H9 (cell line): ENCODE results near the gene SEMA3C. TPM values are rescaled to one million over a fixed set of nuclear protein-coding genes. Genes with fewer than 3 reads are reported as not detected.

Experiments used
- DNase-seq: peaks from one replicate; pipeline ENCODE4 v3.0.0-alpha.2; 2017
- H2AFZ ChIP-seq: one replicate; pipeline ENCODE4 v1.6.1; 2013; ENCODE audit warnings: mild to moderate bottlenecking, low read length, control low read depth, moderate library complexity
- H2AK5ac ChIP-seq: 2 replicates; pipeline ENCODE4 v1.6.1; 2013; ENCODE audit warnings: low read length, control low read depth, mixed read lengths; ENCODE audit not compliant: insufficient read length
- H2BK120ac ChIP-seq: one replicate; pipeline ENCODE4 v1.6.1; 2013; ENCODE audit warnings: low read depth, mild to moderate bottlenecking, low read length, control low read depth, inconsistent platforms; ENCODE audit not compliant: poor library complexity, severe bottlenecking
- H2BK12ac ChIP-seq: 2 replicates; pipeline ENCODE4 v1.6.1; 2013; ENCODE audit warnings: low read length, control low read depth, mixed read lengths, low read depth; ENCODE audit not compliant: insufficient read length
- H2BK15ac ChIP-seq: 2 replicates; pipeline ENCODE4 v1.6.1; 2013; ENCODE audit warnings: low read depth, low read length, control low read depth
- H2BK20ac ChIP-seq: one replicate; pipeline ENCODE4 v1.6.1; 2013; ENCODE audit warnings: low read depth, mild to moderate bottlenecking, low read length, control low read depth, inconsistent platforms; ENCODE audit not compliant: poor library complexity, severe bottlenecking
- H2BK5ac ChIP-seq: 2 replicates; pipeline ENCODE4 v1.6.1; 2013; ENCODE audit warnings: low read length, control low read depth, mixed read lengths; ENCODE audit not compliant: insufficient read length
- H3K14ac ChIP-seq: 2 replicates; pipeline ENCODE4 v1.6.1; 2013; ENCODE audit warnings: low read length, control low read depth; ENCODE audit not compliant: insufficient read depth
- H3K18ac ChIP-seq: 2 replicates; pipeline ENCODE4 v1.6.1; 2013; ENCODE audit warnings: low read depth, mild to moderate bottlenecking, mixed read lengths, low read length, control low read depth; ENCODE audit not compliant: insufficient read length
- H3K23ac ChIP-seq: 2 replicates; pipeline ENCODE4 v1.6.1; 2013; ENCODE audit warnings: low read length, control low read depth, mixed read lengths, low read depth; ENCODE audit not compliant: insufficient read length
- H3K23me2 ChIP-seq: 2 replicates; pipeline ENCODE4 v1.6.1; 2013; ENCODE audit warnings: low read depth, mild to moderate bottlenecking, mixed read lengths, low read length, control low read depth; ENCODE audit not compliant: insufficient read length, poor library complexity, severe bottlenecking
- H3K27ac ChIP-seq: 2 replicates; pipeline ENCODE4 v1.5.1; 2013; ENCODE audit warnings: low read length, control low read depth, mixed read lengths, low read depth; ENCODE audit not compliant: insufficient read length
- H3K27me3 ChIP-seq: 2 replicates; pipeline ENCODE4 v1.6.1; 2013; ENCODE audit warnings: low read length, control low read depth, inconsistent platforms; ENCODE audit not compliant: insufficient read depth
- H3K4ac ChIP-seq: 2 replicates; pipeline ENCODE4 v1.6.1; 2013; ENCODE audit warnings: low read depth, mild to moderate bottlenecking, control low read depth, inconsistent platforms, low read length, moderate library complexity
- H3K4me1 ChIP-seq: 2 replicates; pipeline ENCODE4 v1.6.1; 2013; ENCODE audit warnings: low read length, control low read depth, inconsistent platforms; ENCODE audit not compliant: insufficient read depth
- H3K4me2 ChIP-seq: 2 replicates; pipeline ENCODE4 v1.6.1; 2013; ENCODE audit warnings: low read length, control low read depth, mixed read lengths; ENCODE audit not compliant: insufficient read length, insufficient read depth
- H3K56ac ChIP-seq: 2 replicates; pipeline ENCODE4 v1.6.1; 2013; ENCODE audit warnings: low read depth, mild to moderate bottlenecking, mixed read lengths, low read length, control low read depth; ENCODE audit not compliant: insufficient read length
- H3K79me1 ChIP-seq: 2 replicates; pipeline ENCODE4 v1.6.1; 2013; ENCODE audit warnings: low read depth, mild to moderate bottlenecking, moderate library complexity, low read length, control low read depth, inconsistent platforms; ENCODE audit not compliant: insufficient read depth, poor library complexity, severe bottlenecking
- H3K79me2 ChIP-seq: 2 replicates; pipeline ENCODE4 v1.6.1; 2013; ENCODE audit warnings: low read length, control low read depth, inconsistent platforms; ENCODE audit not compliant: insufficient read depth
- H3K9ac ChIP-seq: 2 replicates; pipeline ENCODE4 v1.6.1; 2013; ENCODE audit warnings: low read length, control low read depth, mixed read lengths; ENCODE audit not compliant: insufficient read length; ENCODE audit errors: extremely low read depth
- H3K9me3 ChIP-seq: one replicate; pipeline ENCODE4 v1.6.1; 2013; ENCODE audit warnings: low read depth, low read length, inconsistent platforms; ENCODE audit not compliant: control insufficient read depth
- H3T11ph ChIP-seq: one replicate; pipeline ENCODE4 v1.6.1; 2013; ENCODE audit warnings: mild to moderate bottlenecking, low read length, control low read depth, inconsistent platforms
- H4K20me1 ChIP-seq: one replicate; pipeline ENCODE4 v1.6.1; 2013; ENCODE audit not compliant: control insufficient read depth, insufficient read length, insufficient read depth
- H4K5ac ChIP-seq: 2 replicates; pipeline ENCODE4 v1.6.1; 2013; ENCODE audit warnings: low read depth, mild to moderate bottlenecking, mixed read lengths, low read length, control low read depth; ENCODE audit not compliant: insufficient read length
- H4K8ac ChIP-seq: replicated peaks from 2 replicates; pipeline ENCODE4 v1.6.1; 2013; ENCODE audit warnings: low read length, control low read depth, mixed read lengths, low read depth; ENCODE audit not compliant: insufficient read length
- H4K91ac ChIP-seq: 2 replicates; pipeline ENCODE4 v1.6.1; 2013; ENCODE audit warnings: low read depth, mild to moderate bottlenecking, moderate library complexity, mixed read lengths, low read length, control low read depth; ENCODE audit not compliant: insufficient read length
- H3K27ac Mint-ChIP-seq, 3 experiments: 2 replicates in 2 of 3; 3 replicates in 1 of 3; pipeline ENCODE4 v1.8.0; 2020 to 2021; ENCODE audit warnings: mixed read lengths in 3 of 3, mild to moderate bottlenecking in 1 of 3, moderate library complexity in 1 of 3
- H3K27me3 Mint-ChIP-seq: 2 replicates; pipeline ENCODE4 v1.8.0; 2021; ENCODE audit warnings: low read depth, mild to moderate bottlenecking, moderate library complexity, mixed read lengths
- H3K36me3 Mint-ChIP-seq, 3 experiments: 2 replicates in 2 of 3; 3 replicates in 1 of 3; pipeline ENCODE4 v1.8.0; 2020 to 2021; ENCODE audit warnings: low read depth in 3 of 3, mixed read lengths in 3 of 3; ENCODE audit not compliant: insufficient read depth in 1 of 3
- H3K4me1 Mint-ChIP-seq, 2 experiments: 2 replicates each; pipeline ENCODE4 v1.8.0; 2020; ENCODE audit warnings: mixed read lengths in 2 of 2
- H3K4me3 Mint-ChIP-seq, 2 experiments: 2 replicates in 1 of 2; 3 replicates in 1 of 2; pipeline ENCODE4 v1.8.0; 2020 to 2021; ENCODE audit warnings: mild to moderate bottlenecking in 2 of 2, mixed read lengths in 2 of 2, moderate library complexity in 1 of 2
- H3K9me3 Mint-ChIP-seq, 2 experiments: 2 replicates in 1 of 2; 3 replicates in 1 of 2; pipeline ENCODE4 v1.8.0; 2020; ENCODE audit warnings: mild to moderate bottlenecking in 2 of 2, mixed read lengths in 2 of 2, moderate library complexity in 1 of 2
- CTCF ChIP-seq: fragments of 200-600 bp; sonication (generic); conservative IDR thresholded peaks from 3 replicates; pipeline ENCODE4 v1.8.0; 2021; ENCODE audit warnings: antibody characterized with exemption, mild to moderate bottlenecking
- WGBS: extraction: QIAGEN DNeasy Blood & Tissue Kit; methylation state at CpG from one replicate; pipeline ENCODE4 v1.1.7; 2013; ENCODE audit warnings: missing lambda C conversion rate, low lambda C conversion rate, mixed read lengths; ENCODE audit not compliant: insufficient read length; ENCODE audit errors: extremely low coverage; 5-methylcytosine and 5-hydroxymethylcytosine counted together
- total RNA-seq: library from RNA; stranded (reverse); gene quantifications from 2 replicates; pipeline ENCODE4 v1.2.1, GENCODE V29; 2021

The SEMA3C gene
- total RNA-seq, 1 experiment from 2014 or later: 1.6 TPM

GRCh38 chr7:80708123-80708522 lies 210.7 kb downstream of the SEMA3C start:
- H3K4ac ChIP-seq: no peak overlapping the region
- no peak overlapping the region for H4K5ac ChIP-seq
- Mint-ChIP-seq H3K27me3 (no peaks in the 10 kb centered on the region; the same call in 1 of the 2 replicates), H3K9me3 (peaks cover 5% of the 10 kb centered on the region in 2 experiments), H3K4me3 (no peak overlapping the region), H3K27ac (no peak overlapping the region), H3K36me3 (peaks cover 5% of the 10 kb centered on the region in 3 experiments), H3K4me1 (peaks cover 9 to 16% of the 10 kb centered on the region in 2 experiments)
- no peaks in the 10 kb centered on the region for H3K79me1 ChIP-seq
- H2BK20ac ChIP-seq: no peak overlapping the region
- no peaks in the 10 kb centered on the region for H3K27me3 ChIP-seq
- peaks cover 3% of the 10 kb centered on the region for H3K4me1 ChIP-seq
- no peak overlapping the region for H2BK12ac ChIP-seq
- no peak for DNase-seq
- no peak overlapping the region for H3K14ac ChIP-seq
- no peak overlapping the region for H3K56ac ChIP-seq
- no peak overlapping the region for H2BK120ac ChIP-seq
- H4K8ac ChIP-seq: no peak overlapping the region
- H3K9me3 ChIP-seq: no peaks in the 10 kb centered on the region
- H3K4me2 ChIP-seq: no peak overlapping the region
- no peak overlapping the region for H2AK5ac ChIP-seq
- H4K20me1 ChIP-seq: no peaks in the 10 kb centered on the region
- TF ChIP-seq CTCF: no peak
- H2BK5ac ChIP-seq: no peak overlapping the region
- no peaks in the 10 kb centered on the region for H3K79me2 ChIP-seq
- no peak overlapping the region for H3K23ac ChIP-seq
- H3T11ph ChIP-seq: no peak overlapping the region
- no CpG with 5 or more reads among the region's 2 CpGs for WGBS
- H3K27ac ChIP-seq: no peak overlapping the region
- no peak overlapping the region for H2BK15ac ChIP-seq
- H2AFZ ChIP-seq: no peak overlapping the region
- no peak overlapping the region for H3K18ac ChIP-seq
- H3K9ac ChIP-seq: no peak overlapping the region
- H3K23me2 ChIP-seq: no peaks in the 10 kb centered on the region
- H4K91ac ChIP-seq: no peak overlapping the region
